Aorta (tissue), 5 donors: ENCODE data around the gene RABGEF1. TPM values are rescaled to one million over a fixed set of nuclear protein-coding genes. Genes with fewer than 3 reads are reported as not detected.
"Not testable (repeated sequence)": the region's sequence is repeated elsewhere in the genome, so short reads cannot be mapped to it uniquely, and the experiment has no call there.

Source experiments
- ATAC-seq: fragments of 200-7000 bp; cut with Tn5 transposase; one replicate; pipeline ENCODE4 v1.9.1; 2022; ENCODE audit warnings: moderate library complexity; ENCODE audit not compliant: low FRiP score
- DNase-seq, 2 donors: peaks; one replicate each; pipeline ENCODE4 v3.0.0-alpha.2; 2020
- H3K27ac ChIP-seq, 2 donors: one replicate each; pipeline ENCODE4 v1.5.1; 2013; ENCODE audit warnings: low read length in 2 of 2, mild to moderate bottlenecking in 2 of 2, moderate library complexity in 2 of 2, control low read depth in 1 of 2, inconsistent platforms in 1 of 2, low read depth in 1 of 2
- H3K27me3 ChIP-seq, 2 donors: one replicate each; pipeline ENCODE4 v1.6.1; 2013; ENCODE audit warnings: control low read depth in 1 of 2, low read length in 1 of 2, mild to moderate bottlenecking in 1 of 2, moderate library complexity in 1 of 2; ENCODE audit not compliant: insufficient read depth in 2 of 2, control insufficient read depth in 1 of 2
- H3K36me3 ChIP-seq, 2 donors: one replicate each; pipeline ENCODE4 v1.6.1; 2013; ENCODE audit warnings: control low read depth in 1 of 2, low read length in 1 of 2, mild to moderate bottlenecking in 1 of 2; ENCODE audit not compliant: insufficient read depth in 2 of 2, control insufficient read depth in 1 of 2
- H3K4me1 ChIP-seq, 2 donors: one replicate each; pipeline ENCODE4 v1.6.1; 2013; ENCODE audit warnings: low read length in 2 of 2, control low read depth in 1 of 2, mild to moderate bottlenecking in 1 of 2, moderate library complexity in 1 of 2; ENCODE audit not compliant: insufficient read depth in 2 of 2, control insufficient read depth in 1 of 2
- H3K4me3 ChIP-seq, 2 donors: one replicate each; pipeline ENCODE4 v1.5.1; 2013; ENCODE audit warnings: low read length in 2 of 2, control low read depth in 1 of 2, mild to moderate bottlenecking in 1 of 2
- H3K9me3 ChIP-seq: one replicate; pipeline ENCODE4 v1.6.1; 2013; ENCODE audit warnings: mild to moderate bottlenecking, low read length; ENCODE audit not compliant: control insufficient read depth
- WGBS, 2 donors: extraction: QIAGEN DNeasy Blood & Tissue Kit; methylation state at CpG; one replicate each; pipeline ENCODE4 v1.1.7; 2013; 5-methylcytosine and 5-hydroxymethylcytosine counted together
- intact Hi-C, 2 donors: fragments of 100-400 bp; cut with DNase I; formaldehyde crosslinking; loops; one replicate each; pipeline versions ENCODE4 v1.14.2 to v1.15.0; 2022
- polyA plus RNA-seq, 2 donors: library from polyadenylated mRNA; stranded (reverse); fragments of 200-250 nt; gene quantifications; one replicate each; pipeline ENCODE4 v1.2.3, GENCODE V29; 2013
- total RNA-seq, 2 donors: library from RNA; stranded (reverse); fragmentation: NEBNext Ultra II Directional; extraction: Animal tissue kit (Norgen Biotek cat#: 25700); gene quantifications; one replicate each; pipeline ENCODE4 v1.2.1, GENCODE V29; 2021
- donor health status: healthy with polysubstance abuse.
- donor health status: Bipolar disorder and iron deficiency.
- donor health status: DM: no; HTN: no; CAD: no.
- donor health status: DM: no; HTN: no; CAD: no.
- donor health status: DM: yes; HTN: yes; CAD: no.

RABGEF1 gene
- total and polyA plus RNA-seq, 4 donors, result 8.9 to 38.0 (median 25.6) TPM

DNA sequence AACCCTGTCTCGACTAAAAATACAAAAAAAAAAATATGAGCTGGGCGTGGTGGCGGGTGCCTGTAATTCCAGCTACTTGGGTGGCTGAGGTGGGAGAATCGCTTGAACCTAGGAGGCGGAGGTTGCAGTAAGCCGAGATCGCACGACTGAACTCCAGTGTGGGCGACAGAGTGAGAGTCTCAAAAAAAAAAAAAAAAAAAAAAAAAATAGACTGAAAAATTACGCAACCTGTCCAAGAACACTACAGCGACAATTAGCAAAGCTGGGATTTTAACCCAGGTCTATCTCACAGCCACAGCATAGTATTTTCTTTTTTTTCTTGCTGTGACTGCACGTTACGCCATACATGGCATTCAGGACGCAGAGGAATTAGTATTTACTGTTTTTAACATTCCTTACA lies 1.1 kb upstream of the RABGEF1 start:
- ATAC-seq, result no peak
- no peak for DNase-seq
- WGBS, 2 donors, result 86 to 88% methylated on average over 14 of the region's 14 CpGs
- Histone ChIP-seq H3K4me3 (peak overlapping the region in 1 of 2 donors; percentile 73), H3K36me3 (no peaks in the 10 kb centered on the region), H3K9me3 (no peaks in the 10 kb centered on the region), H3K27ac (no peak overlapping the region), H3K27me3 (no peaks in the 10 kb centered on the region), H3K4me1 (no peaks in the 10 kb centered on the region)
- intact Hi-C loops, result no loop called here

DNA sequence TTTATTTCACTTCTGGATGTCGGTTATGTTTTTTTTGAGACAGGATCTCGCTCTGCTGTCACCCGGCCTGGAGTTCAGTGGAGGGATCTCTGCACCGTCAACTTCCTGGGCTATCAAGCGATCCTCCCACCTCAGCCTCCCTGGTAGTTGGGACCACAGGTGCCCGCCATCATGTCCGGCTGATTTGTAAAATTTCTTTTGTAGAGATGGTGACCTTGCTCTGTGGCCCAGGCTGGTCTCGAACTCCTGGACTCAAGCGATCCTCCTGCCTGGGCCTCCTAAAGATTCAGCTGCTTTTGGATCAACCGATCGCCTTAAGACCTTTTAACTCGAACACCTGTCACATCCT lies 606 bp upstream of the RABGEF1 start:
- Histone ChIP-seq H3K4me3 (peak overlapping the region; percentile 44 to 73), H3K4me1 (no peaks in the 10 kb centered on the region), H3K36me3 (no peaks in the 10 kb centered on the region), H3K9me3 (no peaks in the 10 kb centered on the region), H3K27me3 (no peaks in the 10 kb centered on the region), H3K27ac (peak overlapping the region; percentile 10 to 79)
- WGBS, 2 donors, result 12 to 16% methylated on average over 12 of the region's 12 CpGs
- ATAC-seq (no peak), DNase-seq (no peak)
- intact Hi-C loops, result loop anchor here (2.0 to 5.0 kb wide), 3 partner anchors 43 to 58 kb away; no protein-coding TSS in a partner anchor

DNA sequence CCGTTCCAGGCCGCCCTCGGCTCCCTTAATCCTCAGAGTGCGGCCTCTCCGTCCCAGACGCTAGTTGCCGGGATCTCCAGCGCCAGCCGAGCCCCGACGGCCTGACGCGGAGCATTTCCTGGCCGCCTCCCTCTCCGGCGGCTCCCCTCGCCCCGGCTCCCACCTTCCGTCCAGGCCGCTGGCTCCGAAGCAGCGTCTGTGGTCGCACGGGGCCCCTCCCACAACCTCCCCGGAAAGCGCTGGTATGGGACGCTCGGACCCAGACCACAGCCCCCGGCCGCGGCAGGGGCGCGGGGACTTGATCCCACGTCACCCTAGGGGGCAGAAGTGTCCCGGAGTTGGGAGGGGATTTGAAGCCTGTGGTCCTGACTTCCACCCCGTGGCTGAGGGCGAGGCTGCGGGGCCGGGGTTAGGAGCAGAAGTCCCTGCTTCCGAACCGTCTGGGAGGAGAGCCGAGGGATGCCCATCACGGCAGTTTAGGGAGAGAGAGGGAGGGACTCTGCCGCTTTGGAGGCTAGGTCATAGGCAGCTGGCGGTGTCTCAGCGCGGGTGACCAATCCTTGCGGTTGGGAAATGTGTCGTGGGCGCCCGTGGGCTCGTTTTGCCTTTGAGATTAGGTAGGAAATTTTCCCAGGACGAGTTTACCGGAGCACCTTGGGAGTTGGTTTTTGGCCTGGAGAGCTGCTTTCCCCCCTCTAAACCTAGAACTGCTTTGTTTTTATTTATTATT lies 612 bp downstream of the RABGEF1 start:
- Histone ChIP-seq H3K27ac (peak overlapping the region; percentile 25 to 83), H3K4me3 (peak overlapping the region; percentile 49 to 73)
- not testable (repeated sequence) for H3K9me3 ChIP-seq, H3K4me1 ChIP-seq, H3K27me3 ChIP-seq, H3K36me3 ChIP-seq
- ATAC-seq (peak; percentile 75), DNase-seq (peak; percentile 73 to 86)
- WGBS, 2 donors, result 0% methylated on average over 49 to 54 of the region's 54 CpGs
- intact Hi-C loops, result loop anchor here (2.0 to 5.0 kb wide), 3 partner anchors 44 to 59 kb away; no protein-coding TSS in a partner anchor

DNA sequence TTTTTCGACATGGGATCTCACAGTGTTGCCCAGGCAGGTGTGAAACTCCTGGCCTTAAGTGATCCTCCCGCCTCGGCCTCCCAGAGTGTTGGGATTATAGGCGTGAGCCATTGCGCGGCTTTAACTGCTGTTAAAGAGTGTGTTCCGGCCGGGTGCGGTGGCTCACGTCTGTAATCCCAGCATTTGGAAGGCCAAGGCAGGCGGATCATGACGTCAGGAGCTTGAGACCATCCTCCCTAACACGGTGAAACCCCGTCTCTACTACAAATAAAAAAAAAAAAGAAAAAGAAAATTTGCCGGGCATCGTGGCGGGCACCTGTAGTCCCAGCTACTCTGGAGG lies 1.1 kb downstream of the RABGEF1 start:
- no peak overlapping the region for H3K27ac ChIP-seq
- ATAC-seq (no peak), DNase-seq (peak in 1 of 2 donors; percentile 55)
- no peaks in the 10 kb centered on the region for H3K27me3 ChIP-seq
- no peaks in the 10 kb centered on the region for H3K36me3 ChIP-seq
- 41 to 43% methylated on average over 17 of the region's 17 CpGs for WGBS, 2 donors
- H3K4me3 ChIP-seq, result peak overlapping the region in 1 of 2 donors; percentile 73
- intact Hi-C loops, result loop anchor here (2.0 to 5.0 kb wide), 3 partner anchors 44 to 59 kb away; no protein-coding TSS in a partner anchor
- no peaks in the 10 kb centered on the region for H3K4me1 ChIP-seq
- H3K9me3 ChIP-seq, result no peaks in the 10 kb centered on the region

GRCh38 chr7:66742298-66742697 lies 1.8 kb downstream of the RABGEF1 start:
- H3K4me1 ChIP-seq, H3K27ac ChIP-seq, H3K36me3 ChIP-seq, H3K9me3 ChIP-seq, H3K27me3 ChIP-seq, H3K4me3 ChIP-seq, ATAC-seq, DNase-seq: not testable (repeated sequence)
- intact Hi-C loops, result loop anchor here in 1 of 2 donors (5.0 kb wide), 2 partner anchors 45 to 60 kb away; no protein-coding TSS in a partner anchor
- WGBS, 2 donors, result 35 to 50% methylated on average over 4 of the region's 4 CpGs

- peaks cover 2 to 5% of the 10 kb centered on the region in 2 donors for H3K4me1 ChIP-seq
- H3K9me3 ChIP-seq, result no peaks in the 10 kb centered on the region
- no peak overlapping the region for H3K27ac ChIP-seq
- no peaks in the 10 kb centered on the region for H3K27me3 ChIP-seq
- 87 to 89% methylated on average over 9 of the region's 9 CpGs for WGBS, 2 donors
- H3K4me3 ChIP-seq, result no peak overlapping the region
- ATAC-seq (no peak), DNase-seq (no peak)
- intact Hi-C loops, result loop anchor here in 1 of 2 donors (5.0 kb wide), 2 partner anchors 47 to 62 kb away; no protein-coding TSS in a partner anchor
- no peaks in the 10 kb centered on the region for H3K36me3 ChIP-seq
Measured at GRCh38 chr7:66743920-66744319, 3.4 kb downstream of the RABGEF1 start.

DNA sequence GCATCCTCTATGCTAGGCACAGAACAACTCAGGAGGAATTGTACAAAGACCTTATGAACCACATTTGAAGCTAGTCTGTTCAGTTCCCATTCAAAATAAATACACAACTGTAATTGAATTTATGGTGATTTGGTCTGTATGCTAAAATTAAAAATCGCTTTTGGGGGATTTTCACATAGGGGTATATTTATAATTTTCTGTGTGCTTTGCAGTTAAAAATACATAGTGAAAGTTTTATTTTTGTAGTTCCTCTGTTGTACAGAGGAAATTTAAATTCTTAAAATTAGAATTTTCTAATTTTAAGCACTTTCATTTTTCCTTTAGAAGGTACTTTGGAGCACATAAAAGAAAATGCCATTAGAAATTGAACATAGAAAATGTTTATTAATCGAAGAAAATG lies 6.9 kb downstream of the RABGEF1 start:
- WGBS, 2 donors, result 66 to 81% methylated on average over 2 of the region's 2 CpGs
- Histone ChIP-seq H3K9me3 (no peaks in the 10 kb centered on the region), H3K27ac (no peak overlapping the region), H3K4me3 (no peak overlapping the region), H3K4me1 (peaks cover 2 to 5% of the 10 kb centered on the region in 2 donors), H3K36me3 (no peaks in the 10 kb centered on the region), H3K27me3 (no peaks in the 10 kb centered on the region)
- intact Hi-C loops, result no loop called here
- DNase-seq (no peak), ATAC-seq (no peak)

GRCh38 chr7:66747881-66748511 lies 7.5 kb downstream of the RABGEF1 start:
- no peaks in the 10 kb centered on the region for H3K9me3 ChIP-seq
- no peak overlapping the region for H3K4me3 ChIP-seq
- intact Hi-C loops, result no loop called here
- H3K27ac ChIP-seq, result no peak overlapping the region
- DNase-seq, result no peak
- H3K36me3 ChIP-seq, result no peaks in the 10 kb centered on the region
- no peaks in the 10 kb centered on the region for H3K27me3 ChIP-seq
- ATAC-seq, result no peak
- H3K4me1 ChIP-seq, result peaks cover 2 to 5% of the 10 kb centered on the region in 2 donors
- WGBS, 2 donors, result 46 to 59% methylated on average over 10 of the region's 10 CpGs

GRCh38 chr7:66748791-66749190 lies 8.3 kb downstream of the RABGEF1 start:
- DNase-seq (no peak), ATAC-seq (no peak)
- Histone ChIP-seq H3K4me1 (peaks cover 2 to 5% of the 10 kb centered on the region in 2 donors), H3K4me3 (no peak overlapping the region), H3K27ac (no peak overlapping the region), H3K36me3 (no peaks in the 10 kb centered on the region), H3K27me3 (no peaks in the 10 kb centered on the region), H3K9me3 (no peaks in the 10 kb centered on the region)
- 17% methylated on average over 4 of the region's 4 CpGs for WGBS, 2 donors
- intact Hi-C loops, result no loop called here
